NCI-H774 (cell line): ENCODE measurements around the gene MTF1.
"Not testable (repeated sequence)": the region's sequence is repeated elsewhere in the genome, so short reads cannot be mapped to it uniquely, and the experiment has no call there.

ENCODE experiments used
- DNase-seq: peaks from one replicate; lab custom pipeline; 2025; lab: John Stamatoyannopoulos, UW

MTF1 gene

DNA sequence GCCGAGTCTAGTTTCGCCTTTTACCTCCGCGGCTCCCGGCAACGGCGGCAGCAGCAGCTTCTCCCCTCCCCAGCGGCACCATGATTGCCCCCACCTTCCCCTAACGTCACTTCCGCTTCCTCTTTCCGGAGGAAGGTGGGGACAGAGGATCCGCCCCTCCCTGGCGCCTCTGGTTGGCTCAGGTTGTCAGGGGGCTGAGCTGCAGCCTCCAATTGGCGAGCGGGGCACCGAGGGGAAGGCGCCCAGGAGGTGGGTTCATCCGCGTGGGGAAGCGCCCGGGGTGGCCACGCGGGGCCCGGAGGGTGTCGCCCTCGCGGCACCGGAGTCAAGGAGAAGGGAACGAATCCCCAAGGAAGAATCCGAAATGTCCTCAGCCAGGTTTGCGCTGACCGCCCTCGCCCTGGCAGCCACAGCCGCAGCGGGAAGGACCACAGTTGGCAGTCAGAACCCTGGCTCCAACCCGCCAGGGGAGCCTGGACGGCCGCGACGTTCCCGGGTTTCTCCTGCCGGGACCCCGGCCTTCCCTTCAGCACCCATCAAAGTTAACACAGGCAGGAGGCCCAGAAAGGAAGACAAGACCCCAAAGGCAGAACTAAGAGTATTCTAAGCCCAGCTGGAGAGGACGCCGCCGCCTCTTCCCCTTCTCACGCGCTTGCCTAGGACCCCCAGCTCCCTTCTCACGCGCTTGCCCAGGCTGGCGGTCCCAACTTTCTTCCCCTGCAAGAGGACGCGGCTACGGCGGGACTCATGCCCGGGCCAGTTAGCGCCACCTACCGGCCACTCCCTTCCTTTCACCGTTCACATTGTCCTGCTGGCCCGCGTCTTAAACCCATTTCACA lies at the start of gene MTF1:
MTF1 (minus strand) TSS at position 86 of the 839 bp plus-strand sequence. CDS start 1,934 bp downstream, outside the sequence.
- DNase-seq, result peak; percentile 100

- not testable (repeated sequence) for DNase-seq
Observed at GRCh38 chr1:37908531-37908930, 49.1 kb upstream of the MTF1 start.

GRCh38 chr1:37907416-37908125 lies 48.2 kb upstream of the MTF1 start:
- DNase-seq, result not testable (repeated sequence)

- not testable (repeated sequence) for DNase-seq
Observed at GRCh38 chr1:37906591-37906990, 47.2 kb upstream of the MTF1 start.

- no peak for DNase-seq
Observed at GRCh38 chr1:37905727-37906126, 46.3 kb upstream of the MTF1 start.

GRCh38 chr1:37903921-37904320 lies 44.5 kb upstream of the MTF1 start:
- DNase-seq, result not testable (repeated sequence)

DNA sequence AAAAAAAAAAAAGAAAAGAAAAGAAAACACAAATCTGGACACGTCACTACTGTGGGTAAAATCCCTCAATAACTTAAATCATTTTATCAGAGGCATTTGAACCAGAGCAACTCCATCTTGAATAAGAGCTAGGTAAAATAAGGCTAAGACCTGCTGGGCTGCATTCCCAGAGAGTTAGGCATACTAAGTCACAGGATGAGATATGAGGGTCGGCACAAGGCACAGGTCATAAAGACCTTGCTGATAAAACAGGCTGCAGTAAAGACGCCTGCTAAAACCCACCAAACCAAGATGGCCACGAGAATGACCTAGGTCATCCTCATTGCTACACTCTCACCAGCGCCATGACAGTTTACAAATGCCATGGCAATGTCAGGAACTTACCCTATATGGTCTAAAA lies 43.6 kb upstream of the MTF1 start:
- no peak for DNase-seq

DNA sequence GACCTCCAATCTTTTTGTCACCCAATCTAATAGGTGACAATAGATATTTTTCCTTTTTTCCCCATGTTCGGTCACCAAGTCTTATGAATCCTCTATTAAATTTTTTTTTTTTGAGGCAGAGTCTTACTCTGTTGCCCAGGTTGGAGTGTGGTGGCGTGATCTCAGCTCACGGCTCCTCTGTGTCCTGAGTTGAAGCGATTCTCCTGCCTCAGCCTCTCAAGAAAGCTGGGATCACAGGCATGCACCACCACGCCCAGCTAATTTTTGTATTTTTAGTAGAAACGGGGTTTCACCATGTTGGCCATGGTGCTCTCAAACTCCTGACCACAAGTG lies 42.5 kb upstream of the MTF1 start:
- no peak for DNase-seq

DNA sequence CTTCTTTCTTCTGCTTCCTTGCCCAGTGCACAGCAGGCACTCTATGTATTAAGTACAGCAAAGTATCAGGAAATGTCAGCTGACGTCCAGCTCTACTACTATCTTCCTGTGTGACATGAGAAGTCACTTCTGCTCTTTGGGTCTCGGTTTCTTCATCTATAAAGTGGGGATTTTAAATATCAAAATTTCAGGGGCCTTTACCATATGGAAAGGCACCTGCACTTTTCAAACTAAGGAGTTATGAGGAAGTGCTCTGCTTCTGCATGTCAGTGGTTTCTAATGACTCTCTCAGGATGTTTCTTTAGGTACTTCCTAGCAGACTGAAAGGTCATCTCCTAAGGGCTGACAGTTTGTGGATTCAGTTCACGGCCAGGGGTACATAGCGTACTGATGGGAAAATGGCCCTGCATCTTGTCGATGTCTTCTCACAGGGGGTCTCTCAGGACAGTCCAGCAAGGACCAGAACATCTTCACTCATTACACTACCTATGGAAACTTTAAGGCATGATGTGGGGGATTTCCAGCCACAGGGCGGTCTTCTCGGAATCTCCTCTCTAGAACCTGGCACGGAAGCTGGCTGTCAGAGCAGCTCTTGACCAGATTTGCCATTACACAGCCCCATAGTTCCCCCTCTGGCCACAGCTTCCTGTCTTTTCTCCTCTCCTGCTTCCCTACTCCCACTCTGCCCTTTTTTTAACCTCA lies 42.0 kb upstream of the MTF1 start:
- DNase-seq, result no peak

- DNase-seq, result not testable (repeated sequence)
Observed at GRCh38 chr1:37897563-37897962, 38.2 kb upstream of the MTF1 start.

GRCh38 chr1:37893673-37894072 lies 34.3 kb upstream of the MTF1 start:
- no peak for DNase-seq

DNA sequence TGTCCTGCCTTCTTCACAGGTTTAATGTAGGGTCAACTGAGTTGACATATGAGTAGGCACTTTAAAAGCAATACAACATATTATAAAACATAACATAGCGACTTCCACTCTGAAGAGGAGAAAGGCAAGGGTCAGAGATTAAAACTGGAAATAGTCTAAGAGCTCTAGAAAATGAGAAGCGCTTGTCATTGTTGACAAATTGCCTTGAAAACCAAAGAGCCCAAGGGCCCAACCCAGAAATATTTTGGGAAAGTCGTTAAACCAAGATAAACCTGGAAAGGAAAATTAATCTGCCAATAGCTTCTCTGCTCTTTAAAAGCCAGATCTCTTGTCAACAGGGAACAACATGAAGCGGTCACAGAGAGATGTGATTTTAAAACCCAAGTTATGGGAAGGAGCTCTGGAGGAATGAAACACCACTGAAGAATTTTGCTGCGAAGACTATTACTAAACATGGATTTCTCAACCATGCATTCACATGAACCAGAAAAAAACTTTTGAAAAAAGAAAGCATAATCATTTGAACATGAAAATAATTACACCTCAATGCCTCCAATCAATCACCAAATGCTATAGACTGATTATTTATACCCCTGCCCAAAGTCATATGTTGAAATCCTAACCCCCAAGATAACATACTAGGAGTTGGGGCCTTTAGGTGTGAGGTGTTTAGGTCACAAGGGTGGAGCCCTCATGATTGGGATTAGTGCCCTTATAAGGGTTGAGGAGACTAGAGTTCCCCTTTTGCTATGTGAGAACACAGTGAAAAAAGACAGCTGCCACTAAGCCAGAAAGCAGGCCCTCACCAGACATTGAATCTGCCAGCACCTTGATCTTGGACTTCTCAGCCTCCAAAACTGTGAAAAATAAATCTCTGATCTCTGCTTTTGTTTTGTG lies 33.0 kb upstream of the MTF1 start:
- no peak for DNase-seq

DNA sequence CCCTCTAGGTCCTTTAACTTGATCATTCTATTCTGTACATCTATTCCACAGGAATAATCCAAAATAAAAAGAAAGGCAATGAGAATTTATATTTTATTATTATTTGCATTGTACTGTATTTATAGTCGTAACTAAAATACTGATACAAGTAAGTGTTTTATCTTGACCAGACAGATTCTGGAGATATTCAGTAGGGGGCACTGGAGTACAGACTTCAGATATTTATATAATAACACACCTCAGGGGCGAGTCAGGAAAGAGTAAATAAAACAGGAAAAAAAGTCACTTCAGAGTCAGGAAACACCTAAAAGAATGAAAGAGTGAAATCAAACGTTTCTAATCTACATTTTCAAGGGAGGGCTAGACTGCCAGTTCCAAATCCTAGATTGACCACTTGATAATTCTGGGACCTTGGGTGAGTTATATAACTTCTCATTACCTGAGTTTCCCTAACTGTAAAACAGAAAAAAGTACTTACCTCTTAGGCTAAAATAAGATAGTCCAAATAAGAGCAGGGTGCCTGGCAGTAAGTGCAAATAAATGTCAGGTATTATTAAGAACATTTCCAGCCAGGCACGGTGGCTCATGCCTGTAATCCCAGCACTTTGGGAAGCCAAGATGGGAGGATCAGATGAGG lies 31.1 kb upstream of the MTF1 start:
- DNase-seq, result peak; percentile 76

- no peak for DNase-seq
Observed at GRCh38 chr1:37888022-37888700, 28.8 kb upstream of the MTF1 start.

DNA sequence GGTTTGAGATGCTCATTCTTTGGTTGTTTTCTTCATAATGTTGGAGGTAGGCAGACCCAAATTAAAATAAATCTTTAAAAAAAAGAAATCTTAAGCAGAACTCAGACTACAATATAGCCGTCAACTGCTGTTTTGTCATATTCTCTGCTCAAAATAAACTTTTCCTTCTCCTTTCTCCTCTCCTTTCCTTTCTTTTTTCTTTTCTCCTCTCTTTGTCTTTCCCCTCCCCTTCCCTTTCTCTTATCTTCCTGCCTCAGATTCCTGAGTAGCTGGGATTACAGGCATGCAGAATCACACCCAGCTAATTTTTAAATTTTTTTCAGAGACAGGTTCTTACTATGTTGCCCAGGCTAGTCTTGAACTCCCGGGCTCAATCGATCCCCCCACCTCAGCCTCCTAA lies 24.8 kb upstream of the MTF1 start:
- no peak for DNase-seq

DNA sequence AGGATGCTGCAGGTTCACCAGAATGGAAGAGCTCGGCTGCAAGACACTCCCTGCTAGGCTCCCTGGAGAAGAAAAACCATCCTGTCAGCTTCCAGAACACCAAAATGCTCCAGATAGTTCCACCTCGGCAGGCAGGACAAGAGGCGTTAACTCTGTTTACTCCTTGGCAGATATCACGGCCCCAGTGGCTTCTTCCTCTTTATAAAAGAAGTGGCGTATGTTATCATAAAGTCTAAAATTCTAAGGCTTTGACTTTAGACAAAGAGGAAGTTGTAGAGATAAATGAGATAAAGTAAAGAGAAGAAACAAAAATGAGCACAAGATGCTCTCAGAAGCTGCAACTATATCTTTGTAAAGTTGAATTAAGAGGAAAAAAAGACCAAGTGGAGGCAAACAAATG lies 24.3 kb upstream of the MTF1 start:
- no peak for DNase-seq

DNA sequence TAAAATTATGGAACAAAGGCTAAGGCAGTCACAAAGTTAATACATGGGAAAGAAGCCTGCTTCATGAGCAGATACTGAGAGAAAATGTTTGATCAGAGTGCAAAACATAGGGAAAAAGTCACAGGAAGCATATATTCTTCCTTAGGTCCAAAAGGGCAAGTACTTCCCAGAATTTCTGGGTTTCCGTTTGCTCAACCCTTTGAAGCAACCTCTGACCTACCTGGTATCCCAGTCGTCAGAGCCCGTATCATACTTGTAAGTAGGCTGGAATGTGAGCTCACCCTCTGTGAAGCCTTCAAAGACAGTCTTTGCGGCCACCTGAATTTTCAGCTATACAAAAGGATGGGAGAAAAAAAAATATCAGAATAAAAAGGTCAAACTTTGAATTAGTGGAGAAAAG lies 20.5 kb upstream of the MTF1 start:
- no peak for DNase-seq

GRCh38 chr1:37878071-37878470 lies 18.7 kb upstream of the MTF1 start:
- no peak for DNase-seq

DNA sequence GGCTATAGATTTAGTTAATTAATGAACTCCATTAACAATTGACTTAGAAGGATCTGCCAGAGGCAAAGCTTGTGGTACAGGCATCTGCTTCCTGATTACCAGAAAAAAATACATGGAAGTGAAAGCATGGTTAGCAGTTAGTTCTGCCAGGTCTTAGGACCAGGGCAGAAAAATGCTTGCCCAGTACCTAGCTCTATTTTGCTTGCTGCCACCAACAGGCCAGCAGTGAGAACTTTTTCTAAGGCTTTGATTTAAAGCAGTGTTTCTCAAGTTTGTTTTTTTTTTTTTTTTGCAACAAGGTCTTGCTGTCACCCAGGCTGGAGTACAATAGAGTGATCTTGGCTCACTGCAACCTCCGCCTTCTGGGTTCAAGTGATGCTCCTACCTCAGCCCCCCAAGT lies 16.4 kb upstream of the MTF1 start:
- DNase-seq, result no peak

GRCh38 chr1:37872692-37873091 lies 13.3 kb upstream of the MTF1 start:
- no peak for DNase-seq

DNA sequence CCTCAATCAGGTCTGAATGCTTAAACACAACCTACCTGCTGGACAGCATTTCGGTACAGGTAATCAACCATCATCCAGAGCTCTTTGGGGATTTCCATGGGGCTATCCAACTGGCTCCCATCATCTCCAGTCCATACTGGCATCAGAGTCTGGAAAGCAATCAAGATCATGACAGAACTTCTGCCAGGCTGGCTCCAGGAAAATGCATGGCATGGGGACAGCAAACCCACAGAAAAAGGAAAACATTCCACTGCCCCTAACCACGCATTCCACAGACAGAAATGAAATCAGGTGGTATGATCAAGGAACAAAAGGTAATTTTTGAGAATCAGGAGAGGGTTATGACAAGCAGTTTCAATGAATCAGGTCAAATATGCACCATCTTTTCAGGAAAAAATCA lies 9.1 kb upstream of the MTF1 start:
- DNase-seq, result no peak
